ENCODE data around the gene IFI16.
"Not testable (repeated sequence)": the region's sequence is repeated elsewhere in the genome, so short reads cannot be mapped to it uniquely, and the experiment has no call there.

IFI16 gene

DNA sequence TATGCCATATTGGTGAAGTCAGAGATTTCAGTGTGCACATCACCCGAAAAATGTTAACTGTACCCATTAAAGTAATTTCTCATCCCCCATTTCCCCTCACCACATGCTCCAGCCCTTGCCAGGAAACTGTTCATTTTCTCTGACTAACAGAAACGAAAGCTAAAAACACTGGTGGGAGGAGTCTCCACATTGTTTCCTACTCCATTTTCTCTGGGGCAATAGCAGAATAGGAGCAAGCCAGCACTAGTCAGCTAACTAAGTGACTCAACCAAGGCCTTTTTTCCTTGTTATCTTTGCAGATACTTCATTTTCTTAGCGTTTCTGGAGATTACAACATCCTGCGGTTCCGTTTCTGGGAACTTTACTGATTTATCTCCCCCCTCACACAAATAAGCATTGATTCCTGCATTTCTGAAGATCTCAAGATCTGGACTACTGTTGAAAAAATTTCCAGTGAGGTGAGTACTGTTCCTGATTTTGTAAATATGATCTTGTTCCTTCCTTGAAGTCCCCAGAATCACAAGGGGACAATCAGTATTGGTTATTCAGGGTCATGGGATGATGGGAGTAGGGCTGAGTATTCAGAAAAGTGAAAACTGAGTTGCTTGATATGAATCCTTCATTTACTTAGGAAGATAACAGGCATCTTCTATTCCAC, at the start of gene IFI16:
Gene IFI16, plus strand, starts transcription at position 204 of the 658 bp plus-strand sequence. CDS start 4,774 bp downstream, outside the sequence.
- no peak for DNase-seq

DNA sequence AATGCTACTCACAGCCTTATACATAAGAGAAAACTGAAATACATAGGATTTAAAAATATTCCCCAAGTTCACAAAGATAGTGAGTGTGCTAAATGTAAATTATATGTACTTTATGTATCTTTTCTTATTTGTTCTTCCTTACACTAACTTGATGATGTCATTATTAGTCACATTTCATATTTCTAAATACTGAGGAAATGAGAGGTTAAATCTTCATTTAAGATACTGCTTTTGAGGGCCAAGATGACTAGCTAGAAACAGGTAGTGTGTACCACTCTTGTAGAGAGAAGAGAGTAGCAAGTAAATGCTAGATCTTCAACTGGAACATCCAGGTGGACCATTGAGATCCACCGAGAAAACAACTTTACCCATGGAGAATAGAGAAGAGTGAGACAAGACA, 48.5 kb upstream of the IFI16 start:
- DNase-seq, result no peak

DNA sequence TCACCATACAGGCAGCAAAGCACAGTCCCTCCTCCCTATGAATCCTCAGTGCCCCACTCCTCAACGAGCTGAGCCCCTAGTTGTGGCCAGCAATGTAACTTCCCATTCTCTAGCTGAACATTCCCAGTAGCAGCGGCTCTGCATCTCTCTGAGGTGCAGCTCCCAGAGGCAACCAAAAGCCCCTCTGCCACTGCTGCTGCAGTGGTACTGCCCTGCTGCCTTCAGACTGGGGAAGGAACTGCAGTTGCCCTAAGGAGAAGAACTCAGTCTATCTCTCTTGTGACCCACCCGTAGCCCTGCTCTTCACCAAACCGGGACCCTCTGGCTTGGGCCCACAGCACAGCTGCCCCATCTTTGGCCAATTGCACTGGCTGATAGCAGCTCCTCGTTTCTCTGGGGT, 46.7 kb upstream of the IFI16 start:
- DNase-seq, result no peak

DNA sequence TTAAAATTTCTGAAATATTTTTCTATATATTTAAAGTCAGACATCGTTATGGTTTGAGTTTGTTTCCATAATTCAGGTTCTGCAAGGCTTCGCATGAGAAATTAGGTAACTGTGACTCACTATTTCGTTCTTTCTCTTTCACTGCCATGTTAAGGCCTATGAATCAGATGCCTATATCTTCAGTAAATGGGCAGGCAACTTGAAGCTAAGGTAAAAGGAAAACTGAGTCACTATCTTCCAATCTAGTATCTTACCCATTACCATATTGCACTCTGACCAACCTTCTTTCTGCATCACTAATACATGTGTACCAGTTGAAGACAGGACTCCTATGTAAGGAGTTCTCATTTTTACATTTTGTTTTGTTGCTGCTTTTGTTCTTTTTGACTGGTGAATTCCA, 40.5 kb upstream of the IFI16 start:
- DNase-seq, result no peak

DNA sequence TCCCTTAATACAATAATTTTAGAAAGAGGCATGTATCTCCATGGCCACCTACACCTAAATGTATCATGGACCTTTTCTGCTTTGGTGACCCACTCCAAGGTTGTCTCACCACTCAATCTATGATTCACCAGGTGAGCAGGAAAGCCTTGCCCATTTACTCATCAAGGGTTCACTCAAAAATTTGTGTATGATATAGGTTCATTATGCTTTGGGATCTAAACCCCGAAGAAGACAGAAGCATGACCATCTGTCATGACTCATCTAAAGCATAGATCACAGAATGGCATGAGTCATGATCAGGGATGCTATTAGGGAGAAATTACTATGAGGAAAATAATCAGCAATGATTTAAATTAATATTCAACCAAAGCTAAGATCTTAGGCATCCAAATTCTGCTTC, 39.9 kb upstream of the IFI16 start:
- no peak for DNase-seq

DNA sequence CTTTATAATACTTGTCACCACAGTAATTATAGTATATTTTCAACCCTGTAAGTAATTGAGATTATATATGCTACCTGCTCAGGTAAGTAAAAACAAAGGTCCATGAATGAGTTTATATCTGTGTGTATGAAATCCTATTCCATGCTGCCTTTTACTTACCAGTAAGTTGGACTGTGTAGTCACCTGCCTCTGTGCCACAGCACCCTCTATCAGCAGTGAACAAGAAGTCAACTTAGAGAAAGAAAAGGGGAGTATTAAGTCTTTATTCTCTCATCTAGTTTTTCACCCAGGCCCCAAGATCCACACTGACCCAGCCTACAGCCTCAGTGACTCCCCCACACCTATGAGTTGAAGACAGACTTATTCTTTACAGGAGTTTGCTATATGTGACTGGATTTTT, 36.9 kb upstream of the IFI16 start:
- DNase-seq, result no peak

DNA sequence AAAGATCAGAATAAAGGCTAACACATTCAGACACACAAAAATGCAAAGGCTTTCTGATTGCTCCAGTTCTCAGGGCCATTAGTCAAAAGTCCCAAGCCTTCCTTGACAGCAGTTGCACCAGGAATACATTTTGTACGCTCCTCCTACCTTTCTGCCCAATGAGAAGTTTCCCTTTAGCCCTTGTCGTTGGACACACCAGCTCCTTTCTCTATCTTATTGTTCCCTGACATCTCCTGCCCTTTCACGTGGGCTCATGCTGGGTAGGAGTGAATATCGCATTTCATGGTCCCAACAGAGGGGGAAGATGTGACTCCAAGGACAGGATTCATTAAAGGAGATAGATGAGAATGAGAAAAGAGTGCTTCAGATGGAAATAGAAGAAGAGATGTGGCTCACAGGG, 33.5 kb upstream of the IFI16 start:
- DNase-seq, result no peak

DNA sequence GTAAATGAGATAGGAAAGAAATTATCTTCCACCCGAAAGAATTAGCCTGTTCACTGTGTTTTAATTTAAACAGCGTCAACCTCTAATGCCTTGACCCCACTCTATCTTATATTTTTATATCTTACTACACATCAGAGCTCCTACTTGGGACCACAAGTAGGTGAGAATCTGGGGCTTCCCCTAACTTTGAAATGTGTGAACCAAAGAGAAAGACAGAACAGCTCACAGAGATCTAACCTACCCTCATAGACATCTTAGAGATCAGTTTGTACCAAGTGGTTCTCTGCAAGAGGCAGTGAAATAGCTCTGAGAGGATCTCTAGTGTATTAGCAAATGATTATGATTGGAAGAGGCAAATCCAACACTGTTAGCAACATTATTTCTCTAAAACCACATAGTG, 31.0 kb upstream of the IFI16 start:
- no peak for DNase-seq

DNA sequence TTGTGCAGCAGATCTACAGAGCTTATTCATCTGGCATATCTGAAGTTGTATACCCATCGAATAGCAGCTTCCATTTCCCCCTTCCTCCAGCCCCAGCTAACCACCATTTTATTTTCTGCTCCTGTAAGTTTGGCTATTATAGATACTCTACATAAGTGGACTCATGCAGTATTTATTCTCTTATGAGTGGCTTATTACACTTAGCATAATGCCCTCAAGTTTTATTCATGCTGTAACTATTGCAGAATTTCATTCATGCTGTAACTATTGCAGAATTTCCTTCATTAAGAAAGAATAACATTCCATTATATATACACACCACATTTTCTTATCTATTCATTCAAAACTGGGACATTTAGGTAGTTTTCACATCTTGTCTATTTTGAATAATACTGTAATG, 30.5 kb upstream of the IFI16 start:
- DNase-seq, result no peak

DNA sequence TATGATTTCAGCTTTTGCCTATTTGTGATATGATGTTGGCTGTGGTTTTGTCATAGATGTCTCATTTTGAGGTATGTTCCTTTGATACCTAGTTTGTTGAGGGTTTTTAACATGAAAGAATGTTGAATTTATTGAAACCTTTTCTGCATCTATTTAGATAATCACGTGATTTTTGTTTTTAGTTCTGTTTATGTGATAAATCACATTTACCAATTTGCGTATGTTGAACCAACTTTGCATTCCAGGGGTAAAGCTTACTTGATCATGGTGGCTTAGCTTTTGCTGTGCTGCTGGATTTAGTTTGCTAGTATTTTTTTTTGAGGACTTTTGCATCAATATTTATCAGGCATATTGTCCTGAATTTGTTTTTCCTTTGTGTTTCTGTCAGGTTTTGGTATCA, 26.5 kb upstream of the IFI16 start:
- no peak for DNase-seq

DNA sequence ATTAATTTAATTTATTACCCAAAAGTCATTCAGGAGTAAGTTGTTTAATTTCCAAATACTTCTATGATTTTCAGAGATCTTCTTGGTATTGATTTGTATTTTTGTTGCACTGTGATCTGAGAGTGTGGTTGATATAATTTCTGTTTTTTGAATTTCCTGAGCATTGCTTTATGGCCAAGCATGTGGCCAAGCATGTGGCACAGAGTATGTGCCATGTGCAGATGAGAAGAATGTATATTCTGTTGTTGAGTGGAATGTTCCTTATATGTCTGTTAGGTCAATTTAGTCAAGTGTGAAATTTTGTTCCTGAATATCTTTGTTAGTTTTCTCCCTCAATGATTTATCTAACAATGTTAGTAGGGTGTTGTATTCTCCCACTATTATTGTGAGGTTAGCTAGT, 25.3 kb upstream of the IFI16 start:
- no peak for DNase-seq

DNA sequence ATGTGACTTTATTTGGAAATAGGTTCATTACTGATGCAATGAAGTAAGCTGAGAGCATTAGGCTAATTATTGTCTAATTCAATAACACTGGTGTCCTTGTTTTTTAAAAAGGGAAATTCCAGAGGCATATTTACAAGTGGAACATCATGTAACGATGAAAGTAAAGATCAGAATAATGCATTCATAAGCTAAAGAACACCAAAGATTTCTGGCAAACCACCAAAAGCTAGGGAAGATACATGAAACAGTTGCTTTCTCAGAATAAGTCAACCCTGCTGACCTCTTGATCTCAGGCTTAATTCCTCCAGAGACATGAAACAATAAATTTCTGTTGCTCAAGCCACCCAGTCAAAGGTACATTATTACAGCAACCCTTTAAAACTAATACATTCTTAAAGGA, 20.3 kb upstream of the IFI16 start:
- no peak for DNase-seq

DNA sequence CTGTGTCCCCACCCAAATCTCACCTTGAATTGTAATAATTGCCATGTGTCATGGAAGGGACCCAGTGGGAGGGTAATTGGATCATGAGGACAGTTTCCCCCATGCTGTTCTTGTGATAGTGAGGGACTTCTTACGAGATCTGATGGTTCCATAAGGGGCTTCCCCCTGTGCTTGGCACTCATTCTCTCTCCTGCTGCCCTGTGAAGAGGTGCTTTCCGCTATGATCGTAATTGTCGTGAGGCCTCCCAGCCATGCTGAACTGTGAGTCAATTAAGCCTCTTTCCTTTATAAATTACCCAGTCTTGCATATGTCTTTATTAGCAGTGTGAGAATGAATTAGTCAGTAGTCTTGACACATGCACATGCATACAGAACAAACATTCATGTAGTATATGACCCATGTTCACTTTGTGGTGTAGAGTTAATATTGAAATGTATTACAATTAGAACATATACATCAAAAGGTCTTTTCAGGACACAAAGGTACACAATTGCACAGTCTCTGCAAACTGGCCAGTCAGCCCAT, 16.9 kb upstream of the IFI16 start:
- DNase-seq, result no peak

DNA sequence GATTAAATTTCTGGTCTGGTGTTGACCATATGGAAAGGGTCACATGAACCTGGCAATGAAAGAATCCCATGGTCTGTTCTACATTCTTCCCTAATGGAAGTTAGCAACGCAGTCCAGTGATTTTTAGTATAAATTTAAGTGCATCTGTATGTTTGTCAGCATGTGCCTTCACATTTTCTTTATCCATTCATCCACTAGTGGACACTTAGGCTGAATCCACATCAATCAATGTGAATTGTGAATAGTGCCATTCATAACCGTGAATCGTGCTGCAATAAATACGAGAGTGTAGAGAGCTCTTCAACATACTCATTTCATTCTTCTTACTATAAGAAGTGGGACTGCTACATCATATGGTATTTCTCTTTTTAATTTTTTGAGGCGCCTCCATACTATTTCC, 12.7 kb upstream of the IFI16 start:
- no peak for DNase-seq

DNA sequence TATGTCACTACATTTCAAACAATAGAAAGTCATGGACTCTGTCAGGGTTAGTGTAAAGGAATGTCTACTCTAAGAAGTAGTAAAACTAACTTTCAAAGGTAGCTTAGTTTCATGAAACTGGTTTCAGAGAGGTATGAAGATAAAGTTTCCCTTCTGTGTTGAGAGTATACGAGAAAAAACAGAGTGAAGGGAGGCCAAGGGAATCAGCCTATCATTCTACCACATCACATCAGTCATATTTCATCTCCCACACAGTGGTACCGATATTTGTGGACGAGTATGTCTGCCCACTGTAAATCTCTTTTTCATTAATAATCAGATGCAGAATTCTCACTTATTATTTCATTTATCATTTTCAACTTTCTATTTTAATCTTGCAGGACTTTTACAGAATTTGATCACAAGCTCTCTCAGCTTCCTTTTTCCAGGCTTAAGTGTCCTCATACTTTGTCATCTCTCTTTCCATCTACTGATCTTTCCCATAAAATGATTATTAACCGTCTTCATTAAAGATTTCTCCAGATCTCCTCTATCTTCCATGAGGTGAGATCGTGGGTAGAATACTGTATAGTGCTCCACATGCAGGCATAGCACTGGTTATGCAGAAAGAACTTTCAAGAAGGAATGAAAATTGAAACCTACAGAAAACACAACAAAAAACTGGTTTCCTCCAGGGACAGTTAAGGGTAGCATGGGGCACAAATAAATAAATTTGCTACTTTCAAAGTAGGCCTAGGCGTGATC, 11.5 kb upstream of the IFI16 start:
- DNase-seq, result no peak

DNA sequence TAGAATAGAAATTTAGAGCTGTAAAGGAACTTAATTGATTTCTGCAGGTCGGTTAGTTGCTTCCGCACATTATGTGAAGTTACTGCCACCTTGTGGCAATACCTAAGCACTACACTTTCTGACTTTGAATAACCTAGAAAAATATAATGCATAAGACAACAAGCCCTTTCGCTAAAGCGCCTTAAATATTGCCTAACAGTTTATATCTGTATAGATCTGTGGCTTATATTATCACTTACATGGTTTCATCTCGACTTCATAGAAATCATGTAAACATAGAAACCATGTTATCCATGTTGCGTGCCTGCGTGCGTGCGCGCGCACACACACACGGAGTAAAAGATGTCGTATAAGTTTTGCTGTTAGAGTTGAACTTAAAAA, 10.9 kb upstream of the IFI16 start:
- no peak for DNase-seq

DNA sequence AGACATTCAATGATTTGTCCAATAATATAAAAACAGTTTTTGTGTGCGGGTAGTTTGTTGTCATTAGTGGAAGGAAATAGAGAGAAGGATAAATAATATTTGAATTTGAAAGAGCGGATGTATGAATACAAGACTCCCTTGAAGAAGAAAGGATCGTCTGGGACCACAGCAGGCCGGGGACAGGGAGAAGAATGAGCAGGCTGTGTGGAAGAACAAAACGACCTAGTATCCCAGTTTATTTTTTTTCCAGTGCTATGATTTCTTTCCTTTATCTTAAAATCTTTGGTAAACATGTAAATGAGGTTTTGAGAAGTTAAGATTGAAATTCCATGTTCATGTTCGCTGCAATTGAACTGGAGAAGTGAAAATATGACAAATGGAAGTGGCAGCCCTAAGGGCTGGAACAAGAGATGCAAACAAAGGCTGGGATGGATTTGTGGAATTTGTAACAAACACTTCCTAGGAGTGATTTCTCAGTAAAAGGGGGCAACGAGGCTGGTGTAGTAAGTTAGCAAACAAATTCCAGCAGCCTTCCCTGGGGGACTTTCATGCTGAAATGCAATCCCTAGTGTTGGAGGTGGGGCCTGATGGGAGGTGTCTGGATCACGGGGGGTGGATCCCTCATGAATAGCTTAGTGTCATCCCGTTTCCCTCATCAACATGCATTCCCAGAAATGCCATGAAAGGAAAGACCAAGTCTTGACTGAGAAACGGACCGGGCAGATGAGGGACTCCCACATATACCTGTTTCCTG, 10.2 kb upstream of the IFI16 start:
- no peak for DNase-seq

DNA sequence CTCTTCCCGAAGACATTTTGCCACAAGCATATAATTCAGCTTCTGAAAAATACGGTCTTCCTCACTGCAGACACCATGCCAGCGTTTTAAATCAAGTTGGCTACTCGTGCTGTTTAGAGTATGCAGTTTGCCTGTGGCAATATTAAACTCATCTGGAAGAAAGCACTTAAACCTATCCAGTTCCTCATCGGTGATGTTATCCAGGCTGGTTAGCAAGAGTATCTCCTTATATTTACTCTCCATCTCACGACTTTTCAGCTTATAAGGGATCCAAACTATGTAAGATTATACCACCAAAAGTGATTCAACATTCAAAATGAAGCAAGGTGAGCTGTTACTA, 9.7 kb upstream of the IFI16 start:
- no peak for DNase-seq

DNA sequence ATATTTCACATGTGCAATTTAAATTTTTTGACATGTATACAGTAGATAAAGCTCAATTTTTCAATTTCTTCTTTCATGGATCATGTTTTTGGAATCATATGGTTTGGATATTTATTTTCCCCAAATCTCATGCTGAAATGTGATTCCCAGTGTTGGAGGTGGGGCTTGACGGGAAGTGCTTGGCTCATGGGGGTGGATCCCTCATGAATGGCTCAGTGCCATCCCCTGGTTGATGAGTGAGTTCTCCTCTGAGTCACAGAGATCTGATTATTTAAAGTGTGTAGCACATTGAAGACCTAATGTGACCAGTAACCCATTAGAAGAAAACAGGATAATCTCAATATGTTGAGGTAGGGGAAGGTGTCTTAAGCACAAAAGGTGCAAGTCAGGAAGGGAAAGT, 9.1 kb upstream of the IFI16 start:
- no peak for DNase-seq

DNA sequence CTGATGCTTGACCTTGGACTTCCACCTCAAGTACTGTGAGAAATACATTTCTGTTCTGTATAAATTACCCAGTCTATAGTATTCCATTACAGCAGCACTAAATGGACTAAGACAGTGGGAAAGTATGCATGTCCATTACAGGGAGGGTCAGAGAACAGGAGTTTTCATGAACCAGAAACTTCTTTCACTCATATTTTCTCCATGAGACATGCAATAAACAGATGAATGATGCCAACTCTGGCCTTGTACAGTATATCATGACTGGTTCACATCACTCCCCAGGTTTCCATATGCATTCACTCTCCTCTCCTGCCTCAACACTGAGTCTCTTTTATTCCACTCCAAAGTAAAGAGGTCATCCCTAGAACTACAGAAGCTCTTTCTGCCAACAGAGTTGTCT, 4.5 kb upstream of the IFI16 start:
- DNase-seq, result no peak

DNA sequence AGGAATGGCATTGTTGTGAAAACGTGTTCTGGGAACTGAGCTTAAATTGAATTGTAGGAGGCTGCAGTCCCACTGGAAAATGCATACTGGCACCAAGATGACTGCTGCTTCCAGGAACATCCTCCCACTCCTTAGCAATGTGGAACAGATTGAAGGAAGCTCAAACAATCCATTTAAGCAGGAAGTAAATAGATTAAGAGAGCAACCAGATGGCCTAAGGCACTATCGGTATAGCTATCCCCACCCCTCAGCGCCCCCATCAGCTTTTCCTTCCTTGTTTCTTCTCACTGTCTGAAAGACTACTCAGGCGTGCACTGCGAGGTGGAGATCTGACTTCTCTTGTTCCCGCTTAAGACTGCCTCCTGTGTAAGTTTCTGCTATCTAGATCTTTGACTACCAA, 4.0 kb upstream of the IFI16 start:
- DNase-seq, result no peak

DNA sequence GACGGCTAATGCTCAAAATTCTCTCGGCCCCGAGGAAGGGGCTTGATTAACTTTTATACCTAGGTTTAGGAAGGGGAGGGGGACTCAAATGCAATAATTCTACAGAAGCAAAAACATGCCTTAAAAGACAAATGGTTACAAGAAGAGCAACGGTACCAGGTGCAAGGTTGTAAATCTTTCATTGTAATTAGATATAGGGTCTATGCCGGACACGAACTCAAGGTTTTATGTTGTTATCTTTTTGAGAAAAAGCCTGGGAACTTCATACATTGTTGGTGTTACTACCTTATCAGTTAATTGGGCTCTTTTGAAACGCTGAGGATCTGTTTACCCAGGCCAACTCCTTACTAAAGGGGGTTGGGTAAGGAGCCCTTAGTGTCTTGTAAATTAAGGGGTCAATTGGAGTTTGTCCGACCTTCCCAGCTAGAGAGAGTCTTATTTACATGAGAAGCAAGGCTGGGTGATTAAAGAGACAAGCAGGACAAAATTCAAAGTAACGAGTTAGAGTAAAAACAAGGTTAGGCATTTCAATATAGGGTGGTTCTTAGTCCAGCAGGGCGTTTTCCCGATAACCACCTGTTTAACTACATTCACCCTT, 3.4 kb upstream of the IFI16 start:
- not testable (repeated sequence) for DNase-seq

DNA sequence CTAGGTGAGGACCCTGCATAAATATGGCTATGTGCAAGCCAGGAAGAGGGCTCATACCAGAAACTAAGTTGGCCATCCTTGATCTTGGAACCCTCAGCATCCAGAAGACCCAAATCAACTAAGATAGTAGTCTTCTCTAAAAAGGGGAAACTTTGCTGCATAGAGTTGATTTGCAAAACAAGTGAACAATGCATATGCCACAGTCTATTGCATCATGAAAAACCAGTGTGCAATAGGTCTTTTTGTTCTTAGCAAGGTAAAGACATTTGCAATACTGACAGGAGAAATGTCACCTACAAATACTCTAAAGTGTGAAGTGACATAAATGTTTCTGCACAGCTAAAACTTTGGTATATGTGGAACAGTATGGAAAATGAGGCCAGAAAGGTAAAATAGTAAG, 2.0 kb upstream of the IFI16 start:
- no peak for DNase-seq

DNA sequence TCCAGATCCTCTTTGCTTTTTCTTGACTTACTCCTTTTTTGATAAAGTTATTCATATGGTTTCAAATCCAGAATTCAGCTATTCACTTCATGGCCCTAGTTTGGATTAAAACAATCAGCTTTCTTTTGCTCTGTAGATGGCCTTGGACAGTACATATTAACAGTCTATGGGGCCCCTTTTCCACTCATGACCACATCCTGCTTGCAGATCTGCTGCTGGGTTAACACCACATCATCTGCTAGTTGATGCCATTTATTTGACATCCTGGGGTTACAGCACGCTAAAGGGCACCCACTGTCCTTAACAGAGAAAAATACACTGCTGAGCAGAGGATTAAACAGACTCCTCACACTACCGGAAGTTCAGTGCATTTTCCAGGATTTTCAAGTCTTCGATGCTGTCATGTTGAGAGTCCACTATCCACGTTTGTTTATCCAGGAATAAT, 941 bp upstream of the IFI16 start:
- no peak for DNase-seq

Data from cortex of kidney (tissue), 1 donor.